Measurements from ENCODE around the gene RHPN2. TPM values are rescaled to one million over a fixed set of nuclear protein-coding genes. Genes with fewer than 3 reads are reported as not detected.

Gene RHPN2
- total RNA-seq, 1 donor from 2014 or later = 3.4 TPM

- TF ChIP-seq POLR2AphosphoS5 (IDR thresholded peaks at IDR 0.05; ENCODE audit: insufficient read depth in 1 of 2, low read depth in 1 of 2) (no peak), POLR2A (IDR thresholded peaks at IDR 0.05) (no peak)
- TF ChIP-seq, protein P1, sequence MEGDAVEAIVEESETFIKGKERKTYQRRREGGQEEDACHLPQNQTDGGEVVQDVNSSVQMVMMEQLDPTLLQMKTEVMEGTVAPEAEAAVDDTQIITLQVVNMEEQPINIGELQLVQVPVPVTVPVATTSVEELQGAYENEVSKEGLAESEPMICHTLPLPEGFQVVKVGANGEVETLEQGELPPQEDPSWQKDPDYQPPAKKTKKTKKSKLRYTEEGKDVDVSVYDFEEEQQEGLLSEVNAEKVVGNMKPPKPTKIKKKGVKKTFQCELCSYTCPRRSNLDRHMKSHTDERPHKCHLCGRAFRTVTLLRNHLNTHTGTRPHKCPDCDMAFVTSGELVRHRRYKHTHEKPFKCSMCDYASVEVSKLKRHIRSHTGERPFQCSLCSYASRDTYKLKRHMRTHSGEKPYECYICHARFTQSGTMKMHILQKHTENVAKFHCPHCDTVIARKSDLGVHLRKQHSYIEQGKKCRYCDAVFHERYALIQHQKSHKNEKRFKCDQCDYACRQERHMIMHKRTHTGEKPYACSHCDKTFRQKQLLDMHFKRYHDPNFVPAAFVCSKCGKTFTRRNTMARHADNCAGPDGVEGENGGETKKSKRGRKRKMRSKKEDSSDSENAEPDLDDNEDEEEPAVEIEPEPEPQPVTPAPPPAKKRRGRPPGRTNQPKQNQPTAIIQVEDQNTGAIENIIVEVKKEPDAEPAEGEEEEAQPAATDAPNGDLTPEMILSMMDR (IDR thresholded peaks at IDR 0.05) = no peak
- Histone ChIP-seq H3K4me3 (no peak overlapping the region), H3K36me3 (no peaks in the 10 kb centered on the region), H3K27me3 (no peaks in the 10 kb centered on the region), H3K4me1 (peaks cover 16% of the 10 kb centered on the region), H3K27ac (no peak overlapping the region), H3K9me3 (no peaks in the 10 kb centered on the region)
- no peak for DNase-seq (ENCODE audit: extremely low spot score in 2 of 2)
- intact Hi-C loops (cut with DNase I) = no loop called here
Measured at GRCh38 chr19:33067121-33067520, 2.4 kb upstream of the RHPN2 start.

GRCh38 chr19:33066543-33066942 is 1.9 kb upstream of the RHPN2 start:
- intact Hi-C loops (cut with DNase I) = no loop called here
- H3K27ac ChIP-seq = no peak overlapping the region
- H3K4me1 ChIP-seq = peaks cover 16% of the 10 kb centered on the region
- TF ChIP-seq, protein P1 (IDR thresholded peaks at IDR 0.05) = no peak
- no peak for TF ChIP-seq POLR2AphosphoS5 (IDR thresholded peaks at IDR 0.05; ENCODE audit: insufficient read depth in 1 of 2, low read depth in 1 of 2)
- TF ChIP-seq POLR2A (IDR thresholded peaks at IDR 0.05) = no peak
- H3K4me3 ChIP-seq = no peak overlapping the region
- DNase-seq (ENCODE audit: extremely low spot score in 2 of 2) = no peak
- no peaks in the 10 kb centered on the region for H3K9me3 ChIP-seq
- H3K27me3 ChIP-seq = no peaks in the 10 kb centered on the region
- no peaks in the 10 kb centered on the region for H3K36me3 ChIP-seq

GRCh38 chr19:33064458-33064791 is 263 bp downstream of the RHPN2 start:
- peak overlapping the region; percentile 46 to 77 for H3K4me3 ChIP-seq
- intact Hi-C loops (cut with DNase I) = no loop called here
- no peak for DNase-seq (ENCODE audit: extremely low spot score in 2 of 2)
- H3K4me1 ChIP-seq = peaks cover 16% of the 10 kb centered on the region
- TF ChIP-seq, protein P1 (IDR thresholded peaks at IDR 0.05) = no peak
- TF ChIP-seq POLR2A (IDR thresholded peaks at IDR 0.05) (no peak), POLR2AphosphoS5 (IDR thresholded peaks at IDR 0.05; ENCODE audit: insufficient read depth in 1 of 2, low read depth in 1 of 2) (no peak)
- no peak overlapping the region for H3K27ac ChIP-seq
- no peaks in the 10 kb centered on the region for H3K9me3 ChIP-seq
- H3K36me3 ChIP-seq = no peaks in the 10 kb centered on the region
- H3K27me3 ChIP-seq = no peaks in the 10 kb centered on the region

DNA sequence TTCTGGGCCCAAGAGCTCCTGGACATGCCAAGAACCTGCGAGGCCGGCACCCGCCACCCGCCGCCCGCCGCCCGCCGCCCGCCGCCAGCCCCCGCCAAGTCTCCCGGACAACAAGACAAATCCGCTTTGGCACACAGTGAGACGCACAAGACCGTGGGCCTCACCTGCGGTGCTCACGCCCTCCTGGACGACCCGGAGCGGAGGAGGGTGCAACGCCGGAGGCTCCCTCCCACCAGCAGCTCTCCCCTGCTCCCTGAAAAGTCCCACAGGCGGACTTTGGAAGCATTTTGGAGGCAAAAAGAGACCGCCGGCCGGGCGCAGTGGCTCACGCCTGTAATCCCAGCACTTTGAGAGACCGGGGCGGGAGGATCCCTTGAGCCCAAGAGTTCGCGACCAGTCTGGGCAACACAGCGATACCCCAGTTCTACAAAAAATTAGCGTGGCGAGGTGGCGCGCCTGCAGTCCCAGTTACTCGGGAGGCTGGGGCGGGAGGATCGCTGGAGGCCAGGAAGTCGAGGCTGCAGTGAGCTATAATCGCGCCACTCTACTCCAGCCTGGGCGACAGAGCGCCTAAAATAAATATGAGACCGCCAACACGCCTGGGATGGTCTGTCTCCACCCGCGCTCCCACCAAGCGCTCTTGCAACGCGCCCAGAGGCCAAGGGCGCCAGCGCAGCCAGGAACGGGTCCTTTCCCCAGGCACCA is 783 bp downstream of the RHPN2 start:
- no peak overlapping the region for H3K27ac ChIP-seq
- no peaks in the 10 kb centered on the region for H3K9me3 ChIP-seq
- intact Hi-C loops (cut with DNase I) = no loop called here
- H3K4me1 ChIP-seq = peaks cover 16% of the 10 kb centered on the region
- DNase-seq (ENCODE audit: extremely low spot score in 2 of 2) = no peak
- TF ChIP-seq POLR2AphosphoS5 (IDR thresholded peaks at IDR 0.05; ENCODE audit: insufficient read depth in 1 of 2, low read depth in 1 of 2) (no peak), POLR2A (IDR thresholded peaks at IDR 0.05) (no peak)
- TF ChIP-seq, protein P1 (IDR thresholded peaks at IDR 0.05) = no peak
- no peaks in the 10 kb centered on the region for H3K27me3 ChIP-seq
- peak overlapping the region; percentile 46 to 77 for H3K4me3 ChIP-seq
- no peaks in the 10 kb centered on the region for H3K36me3 ChIP-seq

DNA sequence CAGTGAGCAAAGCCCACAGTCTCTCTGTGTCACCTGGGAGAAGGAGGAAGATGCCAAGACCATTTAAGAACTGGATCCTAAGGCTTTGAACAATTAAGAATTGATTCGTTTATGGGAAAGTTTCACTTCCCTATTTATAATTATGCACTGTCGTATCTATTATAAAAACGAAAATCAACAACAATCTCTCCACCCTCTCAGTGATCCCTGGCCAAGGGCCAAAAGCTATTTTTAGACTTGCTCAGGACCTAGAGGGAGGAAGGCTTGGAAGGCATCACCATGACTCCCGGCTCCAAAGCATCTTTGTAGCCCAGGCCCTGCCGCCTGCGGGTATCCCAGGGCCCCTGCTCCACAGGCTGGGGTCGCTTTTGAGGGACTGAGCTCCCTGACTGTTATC is 1.3 kb downstream of the RHPN2 start:
- intact Hi-C loops (cut with DNase I) = no loop called here
- H3K4me3 ChIP-seq = peak overlapping the region; percentile 46 to 77
- H3K27me3 ChIP-seq = no peaks in the 10 kb centered on the region
- H3K36me3 ChIP-seq = no peaks in the 10 kb centered on the region
- H3K9me3 ChIP-seq = no peaks in the 10 kb centered on the region
- no peak overlapping the region for H3K27ac ChIP-seq
- TF ChIP-seq POLR2A (IDR thresholded peaks at IDR 0.05) = no peak
- TF ChIP-seq POLR2AphosphoS5 (IDR thresholded peaks at IDR 0.05; ENCODE audit: insufficient read depth in 1 of 2, low read depth in 1 of 2) = no peak
- TF ChIP-seq, protein P1 (IDR thresholded peaks at IDR 0.05) = no peak
- DNase-seq (ENCODE audit: extremely low spot score in 2 of 2) = no peak
- peaks cover 16% of the 10 kb centered on the region for H3K4me1 ChIP-seq

Data from vagina (tissue), 2 donors.